ENCODE results near the gene OLFM1.

DNA sequence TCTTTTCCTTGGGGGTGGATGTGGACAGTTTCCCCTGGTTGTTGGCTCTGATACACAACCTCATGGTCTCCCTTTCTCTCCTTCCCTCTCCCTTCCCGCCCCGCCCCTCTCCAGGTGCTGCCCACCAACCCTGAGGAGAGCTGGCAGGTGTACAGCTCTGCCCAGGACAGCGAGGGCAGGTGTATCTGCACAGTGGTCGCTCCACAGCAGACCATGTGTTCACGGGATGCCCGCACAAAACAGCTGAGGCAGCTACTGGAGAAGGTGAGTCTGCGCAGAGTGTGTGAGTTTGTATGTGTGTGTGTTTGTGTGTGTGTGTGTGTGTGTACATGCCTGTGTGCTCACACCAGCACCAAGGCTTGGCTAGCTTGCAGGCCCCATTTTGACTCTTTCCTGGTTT lies 2.6 kb downstream of the OLFM1 start:
- no peak for TF ChIP-seq EZH2 (IDR thresholded peaks at IDR 0.05)
- no peak for TF ChIP-seq POLR2AphosphoS5 (IDR thresholded peaks at IDR 0.05; ENCODE audit: borderline replicate concordance, low read depth, low read length)

Data from SK-N-MC (cell line).